Measurements from ENCODE around the gene NRF1. TPM values are rescaled to one million over a fixed set of nuclear protein-coding genes. Genes with fewer than 3 reads are reported as not detected.

The NRF1 gene
- total and polyA plus RNA-seq, 2 of the 8 experiments (the other 6 are each of a cell fraction or from before 2014, with no cell fraction given) = 18.2 to 21.4 TPM

- TF ChIP-seq CHD7 (IDR thresholded peaks at IDR 0.05; ENCODE audit: insufficient replicate concordance, low read length) (no peak), ZNF274 (IDR thresholded peaks at IDR 0.05; ENCODE audit: borderline replicate concordance, extremely low read depth, low read length) (no peak), POLR2AphosphoS5 (IDR thresholded peaks at IDR 0.05; ENCODE audit: low read depth, low read length) (no peak), TBP (IDR thresholded peaks at IDR 0.05; ENCODE audit: low read depth, low read length) (no peak), FOSL1 (IDR thresholded peaks at IDR 0.05; ENCODE audit: insufficient read depth, low read depth, low read length) (no peak), KDM4A (IDR thresholded peaks at IDR 0.05; ENCODE audit: low read depth, low read length, severe bottlenecking) (no peak), RAD21 (IDR thresholded peaks at IDR 0.05 in 1 of 2, conservative IDR thresholded peaks at IDR 0.05 in 1 of 2; ENCODE audit: low read depth in 2 of 2, low read length in 2 of 2) (no peak), BRCA1 (IDR thresholded peaks at IDR 0.05; ENCODE audit: low read depth, low read length) (no peak)
- TF ChIP-seq, protein P1, sequence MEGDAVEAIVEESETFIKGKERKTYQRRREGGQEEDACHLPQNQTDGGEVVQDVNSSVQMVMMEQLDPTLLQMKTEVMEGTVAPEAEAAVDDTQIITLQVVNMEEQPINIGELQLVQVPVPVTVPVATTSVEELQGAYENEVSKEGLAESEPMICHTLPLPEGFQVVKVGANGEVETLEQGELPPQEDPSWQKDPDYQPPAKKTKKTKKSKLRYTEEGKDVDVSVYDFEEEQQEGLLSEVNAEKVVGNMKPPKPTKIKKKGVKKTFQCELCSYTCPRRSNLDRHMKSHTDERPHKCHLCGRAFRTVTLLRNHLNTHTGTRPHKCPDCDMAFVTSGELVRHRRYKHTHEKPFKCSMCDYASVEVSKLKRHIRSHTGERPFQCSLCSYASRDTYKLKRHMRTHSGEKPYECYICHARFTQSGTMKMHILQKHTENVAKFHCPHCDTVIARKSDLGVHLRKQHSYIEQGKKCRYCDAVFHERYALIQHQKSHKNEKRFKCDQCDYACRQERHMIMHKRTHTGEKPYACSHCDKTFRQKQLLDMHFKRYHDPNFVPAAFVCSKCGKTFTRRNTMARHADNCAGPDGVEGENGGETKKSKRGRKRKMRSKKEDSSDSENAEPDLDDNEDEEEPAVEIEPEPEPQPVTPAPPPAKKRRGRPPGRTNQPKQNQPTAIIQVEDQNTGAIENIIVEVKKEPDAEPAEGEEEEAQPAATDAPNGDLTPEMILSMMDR (IDR thresholded peaks at IDR 0.05; ENCODE audit: control extremely low read depth in 1 of 3, insufficient read depth in 1 of 3, low read depth in 1 of 3, low read length in 3 of 3) = no peak
These were observed 92.2 kb downstream of the NRF1 start (continued) for GRCh38 chr7:129703751-129704150.
